ENCODE results near the gene SDHA. TPM values are rescaled to one million over a fixed set of nuclear protein-coding genes. Genes with fewer than 3 reads are reported as not detected.
"Not testable (repeated sequence)": the region's sequence is repeated elsewhere in the genome, so short reads cannot be mapped to it uniquely, and the experiment has no call there.

The SDHA gene
- total RNA-seq, 1 donor from 2014 or later = 53.6 TPM

DNA sequence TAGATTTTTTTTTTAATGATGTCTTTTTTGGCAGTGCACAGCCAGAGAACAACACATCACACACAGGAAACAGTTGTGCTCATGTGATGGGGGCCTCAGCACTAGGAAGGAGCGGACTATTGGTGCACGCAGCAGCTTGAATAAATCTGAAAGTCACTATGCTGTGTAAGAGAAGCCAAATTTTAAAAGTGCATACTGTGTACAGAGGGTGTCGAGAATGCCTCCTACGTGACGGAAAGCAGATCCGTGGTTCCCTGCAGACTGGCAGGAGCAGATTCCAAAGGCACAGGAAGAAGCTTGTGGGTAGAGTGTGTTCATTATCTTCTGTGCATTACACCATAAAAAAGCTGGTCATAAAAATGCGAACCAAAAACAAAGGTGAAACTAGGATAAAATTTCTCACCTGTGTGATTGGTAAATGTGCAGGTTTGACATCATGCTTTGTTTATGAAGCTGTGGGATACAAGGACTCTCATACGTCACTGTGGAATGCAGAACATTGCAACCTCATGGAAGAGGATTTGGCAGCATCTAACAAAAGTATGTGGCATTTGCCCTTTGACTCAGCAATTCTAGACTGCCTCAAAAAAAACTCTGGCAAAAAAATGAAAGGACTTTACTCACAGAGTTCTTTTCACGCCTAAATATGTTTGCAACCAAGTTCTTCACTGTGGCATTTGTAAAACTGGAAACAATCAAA is 45.3 kb downstream of the SDHA start:
- not testable (repeated sequence) for ATAC-seq

DNA sequence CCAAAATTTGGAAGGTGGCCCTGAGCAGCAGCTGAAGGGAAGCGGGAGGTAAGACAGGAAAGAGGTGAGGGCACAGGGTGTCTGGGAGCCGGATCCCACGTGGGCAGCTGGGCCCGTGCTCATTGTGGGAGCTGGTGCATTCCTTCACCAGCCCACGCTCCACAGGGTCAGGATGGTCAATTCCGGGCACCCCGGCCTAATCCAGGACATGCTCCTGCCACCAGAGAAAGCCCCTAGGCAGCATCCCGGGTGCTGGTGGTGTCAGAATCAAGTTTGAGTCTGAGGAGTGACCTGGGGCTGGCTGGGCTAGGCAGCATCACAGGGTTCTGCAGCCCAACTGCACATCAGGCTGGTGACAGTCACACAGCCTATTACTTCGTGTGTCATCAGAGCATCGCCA is 46.2 kb downstream of the SDHA start:
- ATAC-seq = no peak

DNA sequence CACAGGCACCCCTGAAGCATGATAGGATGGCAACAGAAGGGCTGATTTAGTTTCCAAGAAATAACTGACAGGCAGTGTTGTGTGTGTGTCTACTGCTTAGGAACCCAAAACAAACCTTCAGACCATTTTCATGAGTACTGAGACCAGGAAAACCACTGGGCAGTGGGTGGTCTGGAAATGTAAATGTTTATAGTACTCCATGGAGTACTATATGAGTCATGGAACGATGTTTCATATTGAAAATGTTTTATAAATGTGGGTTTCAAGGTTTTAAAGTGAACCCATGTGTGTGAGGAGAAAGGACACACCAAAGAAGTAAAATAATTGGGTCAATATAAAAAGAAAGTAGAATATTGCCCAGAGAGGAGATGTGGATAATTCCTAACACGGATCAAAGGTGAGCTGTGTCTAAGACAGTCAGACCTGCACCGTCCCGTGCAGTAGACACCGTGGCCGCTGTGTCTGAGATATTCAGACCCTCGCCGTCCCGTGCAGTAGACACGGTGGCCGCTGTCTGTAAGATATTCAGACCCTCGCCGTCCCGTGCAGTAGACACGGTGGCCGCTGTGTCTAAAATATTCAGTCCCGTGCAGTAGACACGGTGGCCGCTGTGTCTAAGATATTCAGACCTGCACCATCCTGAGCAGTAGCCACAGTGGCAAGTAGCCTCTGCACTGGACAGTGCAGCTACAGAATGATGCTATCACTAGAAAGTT is 48.3 kb downstream of the SDHA start:
- not testable (repeated sequence) for ATAC-seq

DNA sequence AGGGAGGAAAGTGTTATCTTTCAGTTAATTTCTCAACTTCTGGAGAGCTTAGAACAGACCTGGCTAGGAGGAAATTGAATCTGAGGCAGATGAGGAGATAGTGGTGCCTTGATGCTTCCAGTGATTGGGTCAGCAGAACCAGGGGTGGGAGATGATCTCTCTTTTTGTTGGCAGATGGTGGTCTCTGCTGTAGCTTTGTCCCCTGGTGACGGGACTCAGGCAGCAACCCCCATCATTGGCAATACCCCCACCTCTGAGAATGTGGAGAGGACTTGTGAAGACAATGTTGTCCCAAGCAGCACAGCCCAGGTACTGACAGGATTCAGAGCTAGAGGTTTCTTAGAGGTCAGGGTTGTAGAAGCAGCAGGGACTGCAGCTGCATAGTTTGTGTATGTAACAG is 49.6 kb downstream of the SDHA start:
- no peak for ATAC-seq

DNA sequence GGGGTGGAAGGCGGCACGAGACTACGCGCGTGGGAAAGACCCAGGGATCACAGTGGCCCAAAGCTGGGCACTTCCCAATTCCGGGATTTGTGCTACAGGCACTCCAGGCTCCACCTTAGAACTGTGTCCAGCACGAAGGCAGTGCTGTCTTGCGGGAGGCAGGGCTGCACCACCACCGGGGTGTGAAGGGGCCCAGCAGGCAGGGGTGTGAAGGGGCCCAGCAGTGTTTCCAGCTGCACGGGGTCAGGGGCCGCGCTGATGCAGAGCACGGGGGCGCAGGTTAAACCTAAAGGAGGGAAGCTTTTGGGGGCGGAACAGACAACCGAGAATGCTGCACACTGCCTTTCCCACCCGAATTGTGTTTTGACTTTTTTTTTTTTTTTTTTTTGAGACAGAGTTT is 52.2 kb downstream of the SDHA start:
- ATAC-seq = no peak

DNA sequence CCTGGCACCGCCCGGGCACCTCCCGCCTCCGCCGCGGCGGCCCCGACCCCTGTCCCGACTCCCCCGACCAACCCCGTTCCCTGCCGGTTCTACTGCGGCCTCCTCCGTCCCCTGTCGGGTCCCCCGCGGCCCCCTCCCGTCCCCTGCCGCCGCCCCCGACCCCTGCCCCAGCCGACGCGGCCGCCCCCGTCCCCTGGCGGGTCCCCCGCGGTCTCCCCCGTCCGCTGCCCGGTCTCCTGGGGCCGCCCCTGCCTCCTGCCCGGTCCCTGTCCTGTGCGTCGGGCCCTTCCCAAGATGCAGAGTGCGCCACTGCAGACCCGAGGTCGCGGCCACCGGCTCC is 53.7 kb downstream of the SDHA start:
- not testable (repeated sequence) for ATAC-seq

DNA sequence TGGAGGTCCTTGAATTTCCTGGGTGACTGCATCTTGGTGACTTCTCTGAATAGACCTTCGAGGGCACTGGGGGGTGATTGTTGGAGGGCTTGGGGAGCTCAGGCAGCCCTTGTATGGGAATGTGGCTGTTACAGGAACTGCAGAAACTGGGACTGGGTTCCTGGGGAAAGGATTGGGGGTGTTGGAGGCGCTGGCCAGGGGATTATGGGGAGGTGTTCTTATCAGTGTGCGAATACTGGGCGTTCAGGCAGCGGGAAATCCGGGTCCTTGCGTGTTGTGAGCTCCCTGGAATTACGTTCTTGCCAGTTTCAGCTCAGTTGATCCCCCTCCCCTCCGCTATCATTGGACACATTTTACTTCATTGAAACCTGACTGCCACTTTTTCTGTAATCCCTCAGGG is 55.0 kb downstream of the SDHA start:
- not testable (repeated sequence) for ATAC-seq

DNA sequence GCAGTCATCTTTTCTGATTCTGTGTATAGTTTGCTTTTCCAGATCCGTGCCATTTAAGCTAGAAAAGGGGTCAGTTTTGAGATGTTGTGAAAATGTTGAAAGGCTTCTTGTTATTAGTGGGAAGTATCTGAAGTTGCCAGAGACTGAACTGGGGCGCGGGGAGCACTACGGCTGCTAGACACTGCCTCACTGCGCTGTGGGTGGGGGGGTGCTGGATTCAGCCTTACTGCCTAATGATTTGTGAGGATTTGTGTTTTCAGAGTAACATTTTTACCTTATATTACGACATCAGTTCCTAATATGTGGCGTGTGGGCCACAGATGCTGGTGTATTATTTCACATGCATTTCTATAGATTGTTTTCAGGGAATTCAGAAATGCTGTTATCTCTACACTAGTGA is 55.4 kb downstream of the SDHA start:
- ATAC-seq = not testable (repeated sequence)

DNA sequence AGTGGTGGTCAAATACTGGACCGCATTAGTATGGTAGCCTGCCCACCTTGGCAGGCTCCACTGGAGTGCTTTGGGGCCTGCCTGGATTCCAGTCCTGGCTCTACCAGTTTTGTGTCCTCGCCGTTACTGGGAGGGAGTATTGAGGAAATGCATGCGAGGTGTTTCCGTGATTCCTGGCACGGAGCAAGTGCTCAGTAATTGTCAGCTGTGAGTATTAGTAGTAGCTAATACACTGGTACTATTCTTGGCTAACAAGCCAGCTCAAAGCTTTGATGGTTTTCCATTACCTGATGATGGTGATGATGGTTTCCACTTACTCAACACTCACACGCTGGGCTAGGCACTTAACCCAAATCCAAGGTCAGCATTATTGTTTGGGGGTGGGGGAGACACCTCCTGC is 56.2 kb downstream of the SDHA start:
- not testable (repeated sequence) for ATAC-seq

DNA sequence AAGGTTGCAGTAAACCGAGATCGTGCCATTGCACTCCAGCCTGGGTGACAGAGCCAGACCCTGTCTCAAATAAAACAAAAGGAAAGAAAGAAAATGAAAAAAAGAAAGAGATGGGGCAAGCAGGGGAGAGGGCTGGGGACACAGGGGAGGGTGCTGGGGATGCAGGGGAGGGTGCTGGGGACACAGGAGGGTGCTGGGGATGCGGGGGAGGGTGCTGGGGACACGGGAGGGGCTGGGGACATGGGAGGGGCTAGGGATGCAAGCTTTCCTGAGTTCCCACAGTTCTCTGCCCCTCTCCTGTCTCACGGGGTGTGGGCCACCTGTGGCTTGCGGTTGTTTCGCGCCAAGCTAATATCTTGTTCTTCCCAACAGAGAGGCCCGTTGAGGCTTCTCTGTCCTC is 60.5 kb downstream of the SDHA start:
- no peak for ATAC-seq

DNA sequence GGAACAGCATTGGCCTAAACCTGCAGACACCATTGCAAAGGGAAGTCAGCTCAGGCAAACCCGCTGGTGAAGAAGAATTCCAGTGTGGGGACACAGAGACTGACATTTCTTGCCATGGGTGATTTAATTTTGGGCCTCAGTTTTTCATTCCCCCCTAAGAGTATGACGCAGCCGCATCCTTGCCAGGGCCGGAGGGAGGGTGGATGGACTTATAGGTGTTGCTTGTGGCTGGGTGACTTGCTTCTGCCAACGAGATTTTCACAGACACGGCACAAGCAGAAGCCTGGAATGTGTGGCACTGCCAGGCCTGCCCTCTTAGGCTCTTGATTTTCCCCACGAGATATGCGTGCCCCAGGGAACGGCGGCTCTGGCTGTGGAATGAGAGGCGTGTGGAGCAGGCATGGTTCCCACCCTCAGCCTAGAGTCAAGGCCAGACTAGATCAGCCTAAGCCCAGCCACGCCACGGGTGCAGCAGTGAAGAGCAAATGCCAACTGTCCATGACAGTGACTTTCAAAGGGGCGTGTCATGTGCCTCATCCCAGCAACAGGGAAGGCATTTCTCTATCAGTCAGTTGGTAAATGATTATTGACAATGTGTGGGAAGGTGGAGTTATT is 61.0 kb downstream of the SDHA start:
- not testable (repeated sequence) for ATAC-seq

DNA sequence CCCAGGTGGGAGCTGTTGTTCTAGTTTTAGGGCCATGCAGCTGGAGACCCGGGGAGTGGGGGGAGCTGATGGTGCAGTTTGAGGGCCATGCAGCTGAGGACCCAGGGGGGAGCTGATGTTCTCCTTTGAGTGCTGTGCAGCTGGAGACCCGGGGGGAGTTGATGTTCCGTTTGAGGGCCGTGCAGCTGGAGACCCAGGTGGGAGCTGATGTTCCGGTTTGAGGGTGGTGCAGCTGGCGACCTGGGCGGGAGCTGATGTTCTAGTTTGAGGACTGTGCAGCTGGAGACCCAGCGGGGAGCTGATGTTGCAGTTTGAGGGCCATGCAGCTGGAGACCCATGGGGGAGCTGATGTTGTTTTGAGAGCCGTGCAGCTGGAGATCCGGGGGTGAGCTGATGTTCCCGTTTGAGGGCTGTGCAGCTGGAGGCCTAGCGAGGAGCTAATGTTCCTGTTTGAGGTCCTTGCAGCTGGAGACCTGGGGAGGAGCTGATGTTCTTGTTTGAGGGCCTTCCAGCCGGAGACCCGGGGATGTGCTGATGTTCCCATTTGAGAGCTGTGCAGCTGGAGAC is 68.0 kb downstream of the SDHA start:
- no peak for ATAC-seq

DNA sequence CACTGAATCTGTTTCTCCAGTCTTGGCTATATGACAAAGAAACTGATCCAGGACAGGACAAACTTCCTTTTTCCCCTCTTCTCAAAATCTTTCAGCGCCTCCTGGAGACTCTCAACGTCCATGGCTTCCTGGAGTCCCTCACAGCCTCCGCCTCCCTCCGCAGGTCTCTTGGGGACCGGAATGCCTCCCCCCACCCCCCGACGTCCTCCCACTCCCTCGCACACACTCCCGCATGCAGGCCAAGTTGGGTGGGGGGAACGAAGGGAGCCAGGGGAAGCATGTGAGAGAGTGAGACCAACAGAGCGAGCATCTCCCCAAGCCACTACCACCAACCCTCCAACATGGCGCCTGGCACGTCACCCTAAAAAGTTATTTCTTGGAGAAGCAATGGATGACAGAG is 72.1 kb downstream of the SDHA start:
- not testable (repeated sequence) for ATAC-seq

DNA sequence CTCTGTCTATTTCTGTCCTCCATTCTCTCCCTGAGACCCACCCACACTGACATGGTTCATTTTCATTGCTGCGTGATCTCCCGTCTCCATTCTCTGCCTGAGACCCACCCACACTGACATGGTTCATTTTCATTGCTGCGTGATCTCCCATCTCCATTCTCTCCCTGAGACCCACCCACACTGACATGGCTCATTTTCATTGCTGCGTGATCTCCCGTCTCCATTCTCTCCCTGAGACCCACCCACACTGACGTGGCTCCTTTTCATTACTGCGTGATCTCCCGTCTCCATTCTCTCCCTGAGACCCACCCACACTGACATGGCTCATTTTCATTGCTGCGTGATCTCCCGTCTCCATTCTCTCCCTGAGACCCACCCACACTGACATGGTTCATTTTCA is 73.2 kb downstream of the SDHA start:
- not testable (repeated sequence) for ATAC-seq

DNA sequence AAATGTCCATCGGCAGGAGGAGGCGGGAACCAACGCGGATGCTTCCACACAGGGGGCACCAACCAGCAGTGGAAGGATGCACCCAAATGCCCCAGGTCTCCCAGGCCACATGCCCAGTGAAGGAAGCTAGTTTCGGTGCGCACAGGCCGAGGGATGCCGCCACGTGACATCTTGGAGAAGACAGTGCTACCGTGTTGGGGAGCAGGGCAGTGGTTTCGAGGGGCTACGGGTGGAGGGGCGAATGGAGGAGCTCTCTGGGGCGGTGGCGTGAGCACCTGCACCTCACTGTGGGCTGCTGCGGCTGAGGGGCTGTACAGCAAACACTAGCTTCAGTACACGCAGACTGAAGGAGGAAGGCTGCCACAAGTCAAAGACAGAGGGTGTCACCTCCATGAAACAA is 76.7 kb downstream of the SDHA start:
- ATAC-seq = not testable (repeated sequence)

DNA sequence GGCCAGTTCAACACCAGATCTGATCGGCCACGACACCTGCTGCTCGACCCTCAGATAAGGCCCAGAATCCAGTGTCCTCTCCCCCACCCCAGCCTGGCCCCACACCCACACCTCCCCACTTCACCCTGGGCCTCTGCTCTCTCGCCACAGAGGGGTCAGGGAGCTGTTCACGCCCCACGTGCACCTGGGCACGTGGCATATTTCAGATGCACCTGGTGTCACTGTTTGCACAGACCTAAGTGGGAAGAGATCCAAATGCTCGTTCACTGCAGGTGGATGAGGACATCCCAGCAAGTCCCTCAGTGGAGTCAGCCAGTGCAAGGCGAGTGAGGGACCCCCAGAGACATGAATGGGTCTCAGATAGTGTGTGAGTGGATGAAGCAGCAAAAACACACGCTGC is 78.1 kb downstream of the SDHA start:
- ATAC-seq = not testable (repeated sequence)

DNA sequence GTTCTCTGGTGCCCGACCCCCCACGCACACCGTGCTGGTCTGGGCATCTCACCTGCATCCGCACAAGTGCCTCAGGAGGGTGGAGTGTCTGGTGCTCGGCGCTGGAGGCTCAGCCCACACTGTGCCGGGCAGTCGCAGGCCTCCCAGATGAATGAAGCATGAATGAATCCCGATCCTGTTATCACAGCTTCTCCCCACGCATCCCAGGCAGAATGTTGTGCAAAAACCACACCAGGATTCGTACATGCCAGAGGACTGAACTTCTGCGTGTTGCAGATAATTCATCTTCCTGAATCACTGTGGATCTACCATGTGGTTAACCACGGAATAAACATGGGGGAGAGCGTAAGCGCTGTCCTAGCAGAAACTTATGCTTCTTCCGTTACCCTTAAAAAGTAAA is 78.8 kb downstream of the SDHA start:
- ATAC-seq = not testable (repeated sequence)

DNA sequence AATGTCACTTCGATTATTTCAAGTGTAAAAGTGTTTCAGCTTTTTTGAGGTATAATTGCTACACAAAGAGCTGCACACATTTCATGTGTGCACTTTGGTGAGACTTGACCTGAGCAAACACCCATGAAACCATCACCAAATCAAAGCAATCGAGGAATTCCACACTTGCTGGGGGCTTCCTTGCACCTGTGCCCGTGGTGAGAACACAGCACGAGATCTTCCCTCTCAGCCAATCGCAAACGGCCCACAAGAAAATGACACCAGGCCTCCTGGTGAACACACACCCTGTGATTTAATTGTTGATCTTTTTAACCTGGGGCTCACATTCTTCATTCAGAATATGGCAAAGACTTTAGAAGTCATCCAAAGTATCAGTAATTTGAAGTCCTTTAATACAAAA is 79.3 kb downstream of the SDHA start:
- not testable (repeated sequence) for ATAC-seq

DNA sequence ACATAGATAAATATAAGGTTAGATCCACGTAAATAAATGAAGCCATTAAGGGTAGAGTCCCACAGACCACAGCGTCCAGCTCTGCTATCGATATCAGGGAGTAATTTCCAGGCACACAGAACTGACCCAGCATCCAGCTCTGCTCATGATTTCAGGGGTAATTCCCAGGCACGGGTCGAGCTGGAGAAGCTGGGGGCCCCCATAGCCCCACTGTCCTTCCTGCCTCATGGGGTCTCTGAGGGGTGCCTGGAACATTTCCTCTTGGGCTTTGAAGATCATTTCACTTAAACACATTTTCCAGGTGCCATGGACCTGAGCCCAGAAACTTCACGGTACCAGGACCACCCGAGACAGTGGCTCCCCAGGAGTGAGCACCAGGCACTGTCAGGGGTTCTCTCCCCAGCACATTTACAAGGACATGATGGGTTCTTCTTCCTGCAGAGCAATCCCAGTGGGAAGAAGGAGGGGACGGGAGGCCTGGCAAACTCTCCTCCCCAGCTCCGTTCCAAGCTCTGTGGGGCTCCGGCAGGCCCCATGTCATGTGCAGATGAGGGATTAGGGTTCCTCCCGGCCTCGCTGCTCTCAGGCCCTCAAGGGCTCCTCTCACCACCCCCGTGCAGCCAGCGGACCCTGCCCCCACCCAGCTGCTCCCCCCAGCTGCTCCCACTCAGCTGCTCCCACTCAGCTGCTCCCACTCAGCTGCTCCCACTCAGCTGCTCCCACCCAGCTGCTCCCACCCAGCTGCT is 80.0 kb downstream of the SDHA start:
- not testable (repeated sequence) for ATAC-seq

DNA sequence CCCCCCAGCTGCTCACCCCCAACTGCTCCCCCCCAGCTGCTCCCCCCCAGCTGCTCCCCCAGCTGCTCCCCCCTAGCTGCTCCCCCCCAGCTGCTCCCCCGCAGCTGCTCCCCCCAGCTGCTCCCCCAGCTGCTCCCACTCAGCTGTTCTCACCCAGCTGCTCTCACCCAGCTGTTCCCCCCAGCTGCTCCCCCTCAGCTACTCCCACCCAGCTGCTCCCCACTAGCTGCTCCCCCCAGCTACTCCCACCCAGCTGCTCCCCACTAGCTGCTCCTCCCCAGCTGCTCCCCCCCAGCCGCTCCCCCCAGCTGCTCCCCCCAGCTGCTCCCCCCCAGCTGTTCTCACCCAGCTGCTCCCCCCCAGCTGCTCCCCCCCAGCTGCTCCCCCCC is 80.6 kb downstream of the SDHA start:
- no peak for ATAC-seq

DNA sequence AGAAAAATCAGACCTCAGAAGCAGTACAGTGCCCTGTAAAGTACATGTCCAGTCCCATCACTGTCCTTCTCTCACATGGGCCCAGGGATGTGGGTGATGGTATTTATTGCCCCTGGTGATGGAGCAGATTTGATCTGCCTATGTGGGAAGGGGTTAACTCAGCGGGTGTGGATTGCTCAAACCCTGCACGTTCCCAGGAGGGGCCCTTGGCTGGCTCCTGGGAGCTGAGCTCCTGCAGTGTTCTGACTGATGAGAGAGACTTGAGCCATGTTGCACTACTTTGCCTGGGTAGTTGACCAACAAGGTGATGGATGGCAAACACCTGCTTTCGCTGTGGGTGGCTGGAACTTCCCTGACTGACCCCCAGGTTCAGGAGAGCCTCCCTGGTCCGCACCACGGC is 81.8 kb downstream of the SDHA start:
- not testable (repeated sequence) for ATAC-seq

DNA sequence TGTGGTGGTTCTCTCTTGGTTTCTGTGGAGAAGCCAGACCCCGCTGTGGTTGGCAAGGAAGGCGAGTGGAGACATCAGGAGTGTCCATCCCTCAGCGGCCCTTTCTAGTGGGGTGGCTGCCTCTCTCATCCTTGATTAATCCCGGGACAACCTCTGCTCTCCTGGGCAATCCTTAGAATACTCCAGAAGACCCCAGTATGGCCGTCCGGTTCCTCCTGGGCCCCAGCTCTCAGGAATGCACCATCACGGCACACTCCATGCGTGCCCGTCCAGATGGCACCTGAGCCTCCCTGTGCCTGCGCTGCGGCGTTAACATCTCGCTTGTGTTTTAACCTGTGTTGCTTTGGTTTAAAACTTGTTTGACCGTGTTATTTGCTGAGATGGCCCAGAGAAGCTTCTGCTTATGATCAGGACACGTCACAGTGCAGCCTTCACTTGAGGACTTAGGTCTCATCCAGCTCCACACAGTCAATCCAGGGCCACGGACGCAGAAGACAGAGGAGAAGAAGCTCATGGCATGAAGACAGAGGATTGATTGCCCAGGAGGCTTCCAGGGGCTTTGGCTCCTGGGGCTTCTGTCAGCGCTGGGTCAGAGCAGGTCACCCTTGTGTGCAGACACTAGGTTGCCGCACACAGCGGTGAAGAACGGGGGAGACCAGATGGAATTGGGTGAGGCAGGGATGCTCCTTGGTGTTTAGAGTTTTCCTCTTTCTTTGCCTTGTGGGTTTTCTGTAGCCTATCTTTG is 82.7 kb downstream of the SDHA start:
- ATAC-seq = not testable (repeated sequence)
